Fibroblast of lung (primary cell): ENCODE measurements around the gene XXYLT1. TPM values are rescaled to one million over a fixed set of nuclear protein-coding genes. Genes with fewer than 3 reads are reported as not detected.

Experiments used
- DNase-seq, 2 donors: peaks; one replicate each; pipeline versions ENCODE4 v3.0.0 to v3.0.0-alpha.2; 2010; ENCODE audit warnings: low read depth in 2 of 2
- H2AFZ ChIP-seq: 2 replicates; pipeline ENCODE4 v1.5.1; 2012; ENCODE audit warnings: low read length, control low read depth, inconsistent platforms
- H3K27ac ChIP-seq: 2 replicates; pipeline ENCODE4 v1.5.1; 2011; ENCODE audit warnings: low read length, control low read depth; ENCODE audit not compliant: insufficient read depth
- H3K27me3 ChIP-seq: 2 replicates; pipeline ENCODE4 v1.5.1; 2011; ENCODE audit warnings: mild to moderate bottlenecking, low read length; ENCODE audit not compliant: control insufficient read depth, insufficient read depth
- H3K36me3 ChIP-seq: 2 replicates; pipeline ENCODE4 v1.5.1; 2011; ENCODE audit warnings: low read length; ENCODE audit not compliant: control insufficient read depth, insufficient read depth
- H3K4me1 ChIP-seq: 2 replicates; pipeline ENCODE4 v1.5.1; 2011; ENCODE audit warnings: low read length; ENCODE audit not compliant: control insufficient read depth, insufficient read depth; ENCODE audit errors: extremely low read depth
- H3K4me2 ChIP-seq: 2 replicates; pipeline ENCODE4 v1.5.1; 2011; ENCODE audit warnings: low read length, control low read depth; ENCODE audit not compliant: insufficient read depth; ENCODE audit errors: extremely low read depth
- H3K4me3 ChIP-seq, 4 experiments: fragments of 200-600 bp in 1 of 4; sonication (generic) in 1 of 4; replicated peaks in 1 of 4; 2 replicates each; pipeline ENCODE4 v1.5.1; 2011 to 2016; ENCODE audit warnings: low read length in 4 of 4, low read depth in 3 of 4, mild to moderate bottlenecking in 3 of 4, control low read depth in 2 of 4, inconsistent platforms in 1 of 4, mixed read lengths in 1 of 4; ENCODE audit not compliant: insufficient read depth in 1 of 4; ENCODE audit errors: control extremely low read depth in 1 of 4
- H3K79me2 ChIP-seq: 2 replicates; pipeline ENCODE4 v1.5.1; 2012; ENCODE audit warnings: mild to moderate bottlenecking, low read length, inconsistent platforms; ENCODE audit not compliant: control insufficient read depth, insufficient read depth
- H3K9ac ChIP-seq: 2 replicates; pipeline ENCODE4 v1.5.1; 2011; ENCODE audit warnings: mild to moderate bottlenecking, low read length, control low read depth; ENCODE audit not compliant: insufficient read depth
- H3K9me3 ChIP-seq: 2 replicates; pipeline ENCODE4 v1.5.1; 2012; ENCODE audit warnings: low read depth, low read length; ENCODE audit not compliant: control insufficient read depth, insufficient read depth
- H4K20me1 ChIP-seq: 2 replicates; pipeline ENCODE4 v1.5.1; 2011; ENCODE audit warnings: low read length; ENCODE audit not compliant: control insufficient read depth, insufficient read depth; ENCODE audit errors: extremely low read depth
- EZH2 ChIP-seq: IDR thresholded peaks from 2 replicates; pipeline ENCODE4 v1.5.1; 2012; ENCODE audit warnings: low read length, control low read depth, mild to moderate bottlenecking; ENCODE audit errors: missing control alignments
- polyA plus RNA-seq, 2 donors: library from polyadenylated mRNA; depleted of rRNA in 1 of 2; stranded (reverse) in 1 of 2; unstranded in 1 of 2; fragments of >200 nt; gene quantifications; 2 replicates each; pipeline ENCODE4 v1.2.1, GENCODE V29; 2011 to 2012; ENCODE audit warnings: missing spikeins in 1 of 2
- total RNA-seq: library from RNA; depleted of rRNA; stranded (reverse); fragments of >200 nt; gene quantifications from 2 replicates; pipeline ENCODE4 v1.2.1, GENCODE V29; 2014
- TF ChIP-seq, protein P1 (sequence below), 2 donors: IDR thresholded peaks in 1 of 2; conservative IDR thresholded peaks in 1 of 2; 1 replicate in 1 of 2; 2 replicates in 1 of 2; pipeline ENCODE4 v1.5.1; 2011 to 2012; ENCODE audit warnings: low read length in 2 of 2, control low read depth in 1 of 2, inconsistent platforms in 1 of 2, low read depth in 1 of 2, mild to moderate bottlenecking in 1 of 2

Gene XXYLT1
- total and polyA plus RNA-seq, 2 donors (not counting 1 experiment from before 2014, with no cell fraction given): 12.4 to 18.5 TPM

DNA sequence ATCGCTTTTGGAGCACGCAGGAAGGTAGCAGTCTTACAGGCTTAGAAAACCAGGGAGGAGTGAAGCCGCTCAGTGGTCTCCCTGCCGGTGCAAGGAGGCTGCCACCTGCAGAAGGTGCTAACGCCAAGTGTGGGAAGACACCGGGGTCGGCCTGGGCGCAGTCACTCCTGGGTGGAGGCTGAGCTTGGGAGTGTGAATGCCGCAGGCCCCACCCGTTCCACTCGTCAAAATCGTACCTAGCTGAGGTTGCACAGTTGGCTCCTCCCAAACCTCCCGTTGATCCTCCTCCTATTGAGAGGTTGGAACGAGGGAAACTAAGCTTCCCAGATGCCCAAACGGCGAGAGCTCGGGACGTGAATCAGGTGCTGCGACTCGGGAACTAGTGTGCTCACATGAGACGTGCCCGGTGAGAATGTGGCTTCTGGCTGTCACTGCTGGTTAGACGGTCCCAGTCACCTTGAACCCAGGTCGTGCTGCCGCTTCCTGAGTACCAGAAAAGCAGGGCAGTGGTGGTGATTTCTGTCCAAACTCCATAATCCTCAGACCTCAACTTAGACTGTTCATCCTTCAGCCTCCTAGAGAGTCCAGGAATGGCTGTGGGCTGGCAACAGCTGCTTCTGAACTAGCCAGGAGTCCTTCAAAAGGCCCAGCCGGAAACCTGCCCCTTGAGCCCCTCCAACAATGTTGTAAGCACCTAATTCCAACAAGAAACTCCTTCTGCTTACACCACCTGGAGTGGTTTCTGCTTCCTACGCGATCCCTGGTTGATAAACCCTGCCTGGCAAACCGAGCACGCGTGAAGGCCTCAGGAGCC is 156.0 kb downstream of the XXYLT1 start:
- Histone ChIP-seq H3K9me3 (no peaks in the 10 kb centered on the region), H3K36me3 (no peaks in the 10 kb centered on the region), H3K4me2 (no peak overlapping the region), H3K27ac (no peak overlapping the region), H3K9ac (no peak overlapping the region), H3K79me2 (no peaks in the 10 kb centered on the region), H3K4me3 (no peak overlapping the region), H2AFZ (no peak overlapping the region), H3K27me3 (no peaks in the 10 kb centered on the region), H4K20me1 (no peaks in the 10 kb centered on the region), H3K4me1 (peaks cover 4% of the 10 kb centered on the region)
- TF ChIP-seq EZH2: no peak
- TF ChIP-seq, protein P1, sequence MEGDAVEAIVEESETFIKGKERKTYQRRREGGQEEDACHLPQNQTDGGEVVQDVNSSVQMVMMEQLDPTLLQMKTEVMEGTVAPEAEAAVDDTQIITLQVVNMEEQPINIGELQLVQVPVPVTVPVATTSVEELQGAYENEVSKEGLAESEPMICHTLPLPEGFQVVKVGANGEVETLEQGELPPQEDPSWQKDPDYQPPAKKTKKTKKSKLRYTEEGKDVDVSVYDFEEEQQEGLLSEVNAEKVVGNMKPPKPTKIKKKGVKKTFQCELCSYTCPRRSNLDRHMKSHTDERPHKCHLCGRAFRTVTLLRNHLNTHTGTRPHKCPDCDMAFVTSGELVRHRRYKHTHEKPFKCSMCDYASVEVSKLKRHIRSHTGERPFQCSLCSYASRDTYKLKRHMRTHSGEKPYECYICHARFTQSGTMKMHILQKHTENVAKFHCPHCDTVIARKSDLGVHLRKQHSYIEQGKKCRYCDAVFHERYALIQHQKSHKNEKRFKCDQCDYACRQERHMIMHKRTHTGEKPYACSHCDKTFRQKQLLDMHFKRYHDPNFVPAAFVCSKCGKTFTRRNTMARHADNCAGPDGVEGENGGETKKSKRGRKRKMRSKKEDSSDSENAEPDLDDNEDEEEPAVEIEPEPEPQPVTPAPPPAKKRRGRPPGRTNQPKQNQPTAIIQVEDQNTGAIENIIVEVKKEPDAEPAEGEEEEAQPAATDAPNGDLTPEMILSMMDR (conservative IDR thresholded peaks at IDR 0.05 in 1 of 2, IDR thresholded peaks at IDR 0.05 in 1 of 2; ENCODE audit: low read depth in 1 of 2, low read length in 2 of 2): no peak
- no peak for DNase-seq

DNA sequence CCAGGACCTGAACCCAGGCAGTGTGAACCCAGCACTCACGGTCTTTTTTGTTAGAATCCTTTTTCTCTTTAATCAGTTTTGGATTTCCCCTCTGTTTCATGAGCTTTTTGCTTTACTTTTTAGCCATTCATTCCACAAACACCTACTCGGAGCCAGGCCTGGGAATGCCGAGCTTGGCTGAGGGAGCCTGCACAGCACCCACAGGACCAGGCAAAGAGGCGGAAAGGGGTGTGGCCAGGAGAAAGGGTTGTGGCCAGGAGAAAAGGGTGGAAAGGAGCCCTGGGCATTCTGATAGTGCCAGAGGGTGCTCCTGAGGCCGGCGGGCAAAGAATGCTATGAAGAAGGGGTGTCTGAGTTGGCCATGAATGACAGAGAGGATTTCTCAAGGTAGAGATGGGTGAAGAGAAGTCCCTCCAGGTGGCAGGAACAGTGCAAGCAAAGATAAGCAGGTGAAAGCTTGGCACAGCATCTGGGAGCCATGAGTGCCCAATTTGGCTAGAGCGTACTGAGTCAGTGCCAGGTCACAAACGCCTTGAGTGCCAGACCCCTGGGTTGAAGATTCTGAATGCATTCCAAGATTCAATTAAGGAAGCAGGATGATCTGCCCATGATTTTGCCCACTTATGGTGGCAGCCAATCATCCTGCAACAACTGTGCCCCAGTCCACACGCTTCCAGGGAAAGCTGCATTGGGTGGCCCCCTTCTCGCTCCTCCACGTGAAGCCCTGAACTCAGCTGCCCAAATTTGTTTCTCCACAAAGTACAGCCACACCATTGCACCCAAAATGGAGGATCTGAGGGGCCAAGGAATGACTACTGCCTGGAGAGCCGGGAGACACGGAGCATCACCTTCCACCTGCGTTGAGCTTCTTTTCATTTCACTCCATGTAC is 157.2 kb downstream of the XXYLT1 start:
- no peak overlapping the region for H3K4me3 ChIP-seq
- TF ChIP-seq, protein P1 (conservative IDR thresholded peaks at IDR 0.05 in 1 of 2, IDR thresholded peaks at IDR 0.05 in 1 of 2; ENCODE audit: low read depth in 1 of 2, low read length in 2 of 2): no peak
- no peak for TF ChIP-seq EZH2
- H4K20me1 ChIP-seq: no peaks in the 10 kb centered on the region
- H3K9me3 ChIP-seq: no peaks in the 10 kb centered on the region
- H3K79me2 ChIP-seq: no peaks in the 10 kb centered on the region
- H3K4me2 ChIP-seq: no peak overlapping the region
- H3K4me1 ChIP-seq: no peaks in the 10 kb centered on the region
- peaks cover 1% of the 10 kb centered on the region for H3K36me3 ChIP-seq
- H2AFZ ChIP-seq: no peak overlapping the region
- H3K27ac ChIP-seq: no peak overlapping the region
- no peak for DNase-seq
- H3K9ac ChIP-seq: no peak overlapping the region
- H3K27me3 ChIP-seq: no peaks in the 10 kb centered on the region

DNA sequence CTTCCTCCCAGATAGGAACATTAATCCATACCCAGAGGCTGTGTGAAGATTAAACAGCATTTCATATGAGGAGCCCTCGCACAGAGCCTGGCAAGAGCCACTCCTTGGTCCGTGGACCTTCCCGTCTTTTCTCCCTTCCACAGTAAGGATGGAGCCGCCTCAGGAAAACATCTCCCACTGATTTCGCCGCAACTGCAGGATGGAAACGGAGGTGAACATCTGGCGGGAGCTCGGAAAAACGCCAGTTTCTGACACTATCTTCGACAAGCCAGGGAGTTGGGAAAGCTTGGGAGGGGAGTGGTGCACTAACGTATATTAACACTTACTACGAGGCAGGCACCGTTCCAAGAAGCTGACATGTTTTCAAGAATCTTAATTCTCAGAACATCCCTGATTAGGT is 157.9 kb downstream of the XXYLT1 start:
- no peaks in the 10 kb centered on the region for H3K27me3 ChIP-seq
- H3K79me2 ChIP-seq: no peaks in the 10 kb centered on the region
- peaks cover 1% of the 10 kb centered on the region for H3K36me3 ChIP-seq
- DNase-seq: peak in 1 of 2 donors; percentile 61
- H2AFZ ChIP-seq: no peak overlapping the region
- H3K9ac ChIP-seq: no peak overlapping the region
- no peaks in the 10 kb centered on the region for H3K9me3 ChIP-seq
- no peaks in the 10 kb centered on the region for H4K20me1 ChIP-seq
- no peak for TF ChIP-seq EZH2
- TF ChIP-seq, protein P1 (conservative IDR thresholded peaks at IDR 0.05 in 1 of 2, IDR thresholded peaks at IDR 0.05 in 1 of 2; ENCODE audit: low read depth in 1 of 2, low read length in 2 of 2): no peak
- peak overlapping the region; percentile 9 for H3K4me2 ChIP-seq
- no peak overlapping the region for H3K4me3 ChIP-seq
- H3K27ac ChIP-seq: no peak overlapping the region
- H3K4me1 ChIP-seq: no peaks in the 10 kb centered on the region
